Vagina (tissue), 2 donors: Measurements from ENCODE around the gene PTPRD. TPM values are rescaled to one million over a fixed set of nuclear protein-coding genes. Genes with fewer than 3 reads are reported as not detected.
A peak's percentile ranks its signal among the peaks of the same experiment; 100 is the strongest.

Experiments
- DNase-seq, 2 donors: peaks; one replicate each; pipeline ENCODE4 v3.0.0-alpha.2; 2017; ENCODE audit errors: extremely low spot score in 2 of 2
- H3K27ac ChIP-seq: fragments of 200-600 bp; sonication (generic); one replicate; pipeline ENCODE4 v1.5.1; 2019
- H3K27me3 ChIP-seq: fragments of 200-600 bp; sonication (generic); one replicate; pipeline ENCODE4 v1.5.1; 2019
- H3K36me3 ChIP-seq, 2 donors: fragments of 200-600 bp; sonication (generic); one replicate each; pipeline ENCODE4 v1.5.1; 2017 to 2019
- H3K4me1 ChIP-seq: fragments of 200-600 bp; sonication (generic); one replicate; pipeline ENCODE4 v1.5.1; 2019
- H3K4me3 ChIP-seq, 2 donors: fragments of 200-600 bp; sonication (generic); 1 replicate in 1 of 2; 2 replicates in 1 of 2; pipeline ENCODE4 v1.5.1; 2016 to 2019
- H3K9me3 ChIP-seq: fragments of 200-600 bp; sonication (generic); one replicate; pipeline ENCODE4 v1.5.1; 2019
- POLR2A ChIP-seq, 2 donors: fragments of 450-650 bp; IDR thresholded peaks; one replicate each; pipeline ENCODE4 v1.6.1; 2017; ENCODE audit warnings: antibody characterized with exemption in 2 of 2, mild to moderate bottlenecking in 2 of 2, moderate library complexity in 2 of 2
- POLR2AphosphoS5 ChIP-seq, 2 donors: sonication (generic); formaldehyde crosslinking; IDR thresholded peaks; one replicate each; pipeline ENCODE4 v1.9.0; 2017; ENCODE audit warnings: antibody characterized with exemption in 2 of 2, mild to moderate bottlenecking in 2 of 2, low read depth in 1 of 2; ENCODE audit not compliant: insufficient read depth in 1 of 2
- intact Hi-C: fragments of 100-400 bp; cut with DNase I; formaldehyde crosslinking; loops from one replicate; pipeline ENCODE4 v1.15.1; 2023
- total RNA-seq: library from RNA; depleted of rRNA; stranded (reverse); fragments of >200 nt; gene quantifications from one replicate; pipeline ENCODE4 v1.2.3, GENCODE V29; 2016
- TF ChIP-seq, protein P1 (sequence below), 3 experiments: fragments of 450-650 bp in 2 of 3; fragments of 200-600 bp in 1 of 3; sonication (generic) in 1 of 3; IDR thresholded peaks; one replicate each; pipeline ENCODE4 v1.5.1; 2017 to 2019; ENCODE audit warnings: antibody characterized with exemption in 3 of 3, mild to moderate bottlenecking in 2 of 3, moderate library complexity in 2 of 3

The PTPRD gene
- total RNA-seq, 1 donor from 2014 or later, result 10.3 TPM

DNA sequence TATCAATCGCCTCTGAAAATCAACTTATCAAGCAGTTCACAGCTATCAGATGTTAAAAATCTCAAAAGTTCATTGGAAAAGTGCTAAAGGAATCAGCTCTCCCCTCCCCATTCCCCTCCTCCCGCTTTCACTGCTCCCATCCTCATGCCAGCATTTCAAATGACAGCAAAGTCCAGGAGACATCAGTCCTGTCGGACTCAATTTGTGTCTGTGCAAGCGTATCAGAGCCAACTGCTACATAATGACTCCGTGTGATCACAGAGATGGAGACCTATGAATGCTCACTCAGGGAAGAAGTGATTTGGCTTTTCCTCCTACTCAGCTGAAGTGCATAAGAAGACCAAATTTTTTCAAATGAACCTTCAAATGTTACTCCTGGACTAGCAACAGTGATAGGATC, 1876.0 kb downstream of the PTPRD start:
- H3K9me3 ChIP-seq, result no peaks in the 10 kb centered on the region
- no peak overlapping the region for H3K4me3 ChIP-seq
- H3K27ac ChIP-seq, result no peak overlapping the region
- intact Hi-C loops, result no loop called here
- no peaks in the 10 kb centered on the region for H3K27me3 ChIP-seq
- peaks cover 10% of the 10 kb centered on the region for H3K4me1 ChIP-seq
- no peak for DNase-seq
- H3K36me3 ChIP-seq, result no peaks in the 10 kb centered on the region
- TF ChIP-seq POLR2AphosphoS5 (IDR thresholded peaks at IDR 0.05; ENCODE audit: insufficient read depth in 1 of 2, low read depth in 1 of 2) (no peak), POLR2A (IDR thresholded peaks at IDR 0.05) (no peak)
- TF ChIP-seq, protein P1, sequence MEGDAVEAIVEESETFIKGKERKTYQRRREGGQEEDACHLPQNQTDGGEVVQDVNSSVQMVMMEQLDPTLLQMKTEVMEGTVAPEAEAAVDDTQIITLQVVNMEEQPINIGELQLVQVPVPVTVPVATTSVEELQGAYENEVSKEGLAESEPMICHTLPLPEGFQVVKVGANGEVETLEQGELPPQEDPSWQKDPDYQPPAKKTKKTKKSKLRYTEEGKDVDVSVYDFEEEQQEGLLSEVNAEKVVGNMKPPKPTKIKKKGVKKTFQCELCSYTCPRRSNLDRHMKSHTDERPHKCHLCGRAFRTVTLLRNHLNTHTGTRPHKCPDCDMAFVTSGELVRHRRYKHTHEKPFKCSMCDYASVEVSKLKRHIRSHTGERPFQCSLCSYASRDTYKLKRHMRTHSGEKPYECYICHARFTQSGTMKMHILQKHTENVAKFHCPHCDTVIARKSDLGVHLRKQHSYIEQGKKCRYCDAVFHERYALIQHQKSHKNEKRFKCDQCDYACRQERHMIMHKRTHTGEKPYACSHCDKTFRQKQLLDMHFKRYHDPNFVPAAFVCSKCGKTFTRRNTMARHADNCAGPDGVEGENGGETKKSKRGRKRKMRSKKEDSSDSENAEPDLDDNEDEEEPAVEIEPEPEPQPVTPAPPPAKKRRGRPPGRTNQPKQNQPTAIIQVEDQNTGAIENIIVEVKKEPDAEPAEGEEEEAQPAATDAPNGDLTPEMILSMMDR (IDR thresholded peaks at IDR 0.05), result no peak

DNA sequence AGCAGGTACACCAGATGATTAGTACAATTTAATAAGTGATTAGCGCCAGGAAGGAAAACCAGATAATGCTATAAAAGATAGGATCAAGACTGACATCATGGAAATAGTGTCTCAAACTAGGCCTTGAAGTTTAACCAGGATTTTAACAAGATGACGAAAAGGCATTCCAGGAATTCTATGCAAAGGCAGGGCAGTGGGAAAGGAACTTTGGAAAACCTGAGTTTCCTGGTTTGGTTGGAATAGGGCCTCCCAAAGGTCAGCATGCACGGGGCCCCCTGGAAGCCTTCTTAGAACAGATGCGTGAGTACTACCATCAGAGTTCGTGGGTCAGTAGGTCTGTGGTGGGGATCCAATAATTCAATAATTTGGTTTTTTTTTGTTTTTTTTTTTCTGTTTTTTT, 1878.0 kb downstream of the PTPRD start:
- H3K9me3 ChIP-seq, result no peaks in the 10 kb centered on the region
- no peak overlapping the region for H3K27ac ChIP-seq
- no peak for DNase-seq
- H3K27me3 ChIP-seq, result no peaks in the 10 kb centered on the region
- no peak overlapping the region for H3K4me3 ChIP-seq
- no peaks in the 10 kb centered on the region for H3K36me3 ChIP-seq
- intact Hi-C loops, result no loop called here
- TF ChIP-seq, protein P1 (IDR thresholded peaks at IDR 0.05), result no peak
- TF ChIP-seq POLR2AphosphoS5 (IDR thresholded peaks at IDR 0.05; ENCODE audit: insufficient read depth in 1 of 2, low read depth in 1 of 2) (no peak), POLR2A (IDR thresholded peaks at IDR 0.05) (no peak)
- H3K4me1 ChIP-seq, result peaks cover 10% of the 10 kb centered on the region

DNA sequence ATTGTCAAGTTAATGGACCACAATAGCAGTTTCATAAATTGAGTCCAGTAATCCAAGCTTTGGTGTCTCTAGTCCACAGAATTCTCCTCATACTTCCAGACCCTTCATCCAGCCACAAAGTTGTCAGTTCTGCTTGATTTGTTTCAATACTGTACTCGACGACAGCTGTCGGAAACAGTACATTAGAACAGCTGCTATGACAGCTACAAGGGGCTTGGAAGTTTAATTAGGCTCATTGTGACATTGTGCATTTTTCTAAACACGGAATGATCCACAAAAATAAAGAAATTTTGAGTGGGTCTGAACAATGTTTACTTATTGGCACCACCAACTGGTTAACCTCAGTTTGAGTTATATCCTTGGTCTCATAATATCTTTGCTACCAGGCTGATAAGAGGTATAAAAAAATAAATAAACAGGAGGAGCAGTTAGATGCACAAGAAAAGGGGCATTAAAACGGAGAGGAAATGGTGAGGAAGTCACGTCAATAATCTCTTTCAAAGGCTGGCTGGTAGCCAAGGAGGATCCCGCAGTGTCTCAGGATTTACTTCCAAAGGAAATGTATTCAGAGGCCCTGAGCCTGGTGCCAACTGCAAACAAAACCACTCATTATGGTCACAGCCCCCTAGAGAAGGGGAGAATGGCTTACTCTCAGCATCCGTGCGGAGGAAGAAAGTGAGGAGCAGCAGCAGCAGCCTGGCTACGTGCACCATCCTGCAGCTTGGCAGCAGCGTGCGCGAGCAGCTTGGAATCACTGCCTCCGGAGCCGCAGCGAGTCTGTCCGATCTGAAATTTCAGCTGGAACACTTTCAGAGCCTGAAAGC, 1879.5 kb downstream of the PTPRD start:
- Histone ChIP-seq H3K36me3 (no peaks in the 10 kb centered on the region), H3K9me3 (no peaks in the 10 kb centered on the region), H3K27me3 (no peaks in the 10 kb centered on the region), H3K27ac (no peak overlapping the region), H3K4me1 (peaks cover 10% of the 10 kb centered on the region), H3K4me3 (peak overlapping the region; percentile 5 to 32)
- no peak for DNase-seq
- TF ChIP-seq, protein P1 (IDR thresholded peaks at IDR 0.05), result no peak
- TF ChIP-seq POLR2A (IDR thresholded peaks at IDR 0.05) (no peak), POLR2AphosphoS5 (IDR thresholded peaks at IDR 0.05; ENCODE audit: insufficient read depth in 1 of 2, low read depth in 1 of 2) (no peak)
- intact Hi-C loops, result no loop called here

DNA sequence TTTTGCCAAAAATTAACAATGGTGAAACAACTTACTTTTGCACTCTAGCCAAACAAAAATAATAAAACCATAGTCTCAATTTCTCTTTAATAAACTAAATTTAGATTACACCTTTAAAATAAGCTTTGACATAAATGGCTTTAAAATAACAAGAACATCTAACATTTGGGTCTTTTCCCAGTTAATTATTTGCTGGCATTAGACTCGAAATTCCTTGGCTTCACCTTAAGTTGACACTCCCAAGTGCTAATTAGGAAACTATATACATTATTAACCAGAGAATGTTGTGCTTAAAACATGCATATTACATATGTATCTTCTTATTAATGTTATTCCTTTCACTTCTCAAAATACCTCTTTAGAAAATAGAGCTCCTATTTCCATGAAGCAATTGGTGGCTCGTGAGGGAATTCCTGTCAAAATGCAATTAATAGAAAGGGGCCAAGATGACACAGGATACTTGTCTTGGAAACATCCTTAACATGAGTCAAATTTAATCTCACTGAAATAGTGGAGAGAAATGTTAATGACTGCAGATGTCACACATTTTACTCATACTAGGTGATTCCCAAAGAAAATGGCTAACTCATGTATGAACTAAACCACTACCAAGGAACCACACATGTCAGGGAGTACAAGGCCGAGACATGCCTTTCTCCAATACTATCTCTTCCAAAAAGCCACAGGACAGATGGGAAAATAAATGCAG, 1880.3 kb downstream of the PTPRD start:
- no peak for DNase-seq
- TF ChIP-seq, protein P1 (IDR thresholded peaks at IDR 0.05), result no peak
- TF ChIP-seq POLR2A (IDR thresholded peaks at IDR 0.05) (no peak), POLR2AphosphoS5 (IDR thresholded peaks at IDR 0.05; ENCODE audit: insufficient read depth in 1 of 2, low read depth in 1 of 2) (no peak)
- Histone ChIP-seq H3K9me3 (no peaks in the 10 kb centered on the region), H3K36me3 (no peaks in the 10 kb centered on the region), H3K27me3 (no peaks in the 10 kb centered on the region), H3K27ac (no peak overlapping the region), H3K4me1 (peaks cover 10% of the 10 kb centered on the region), H3K4me3 (no peak overlapping the region)
- intact Hi-C loops, result no loop called here

- Histone ChIP-seq H3K36me3 (no peaks in the 10 kb centered on the region), H3K4me1 (peaks cover 10% of the 10 kb centered on the region), H3K27me3 (no peaks in the 10 kb centered on the region), H3K27ac (no peak overlapping the region), H3K9me3 (no peaks in the 10 kb centered on the region), H3K4me3 (no peak overlapping the region)
- no peak for DNase-seq
- intact Hi-C loops, result no loop called here
- TF ChIP-seq POLR2AphosphoS5 (IDR thresholded peaks at IDR 0.05; ENCODE audit: insufficient read depth in 1 of 2, low read depth in 1 of 2) (no peak), POLR2A (IDR thresholded peaks at IDR 0.05) (no peak)
- TF ChIP-seq, protein P1 (IDR thresholded peaks at IDR 0.05), result no peak
Observed at GRCh38 chr9:8730618-8731017, 1882.2 kb downstream of the PTPRD start.
